MM.1S (cell line): Measurements from ENCODE around the gene OCLN.
"Not testable (repeated sequence)": the region's sequence is repeated elsewhere in the genome, so short reads cannot be mapped to it uniquely, and the experiment has no call there.

ENCODE experiments used
- DNase-seq: peaks from one replicate; pipeline ENCODE4 v3.0.0-alpha.2; 2015
- H2AFZ ChIP-seq: fragments of 300-600 bp; sonication (generic); 2 replicates; pipeline ENCODE4 v1.6.0; 2016; ENCODE audit warnings: antibody characterized with exemption, low read length
- H3F3A ChIP-seq: fragments of 300-600 bp; sonication (generic); 2 replicates; pipeline ENCODE4 v1.6.1; 2016; ENCODE audit warnings: mild to moderate bottlenecking, antibody characterized with exemption, low read length, moderate library complexity, mixed read lengths; ENCODE audit not compliant: insufficient read depth
- H3K27ac ChIP-seq: fragments of 300-600 bp; sonication (generic); 2 replicates; pipeline ENCODE4 v1.5.1; 2016; ENCODE audit warnings: mild to moderate bottlenecking, low read length
- H3K27me3 ChIP-seq: fragments of 300-600 bp; sonication (generic); replicated peaks from 2 replicates; pipeline ENCODE4 v1.6.0; 2016; ENCODE audit warnings: low read length; ENCODE audit not compliant: insufficient read depth
- H3K36me3 ChIP-seq: fragments of 300-600 bp; sonication (generic); replicated peaks from 2 replicates; pipeline ENCODE4 v1.6.1; 2016; ENCODE audit warnings: mild to moderate bottlenecking, low read length, mixed read lengths; ENCODE audit not compliant: insufficient read depth
- H3K4me1 ChIP-seq: fragments of 300-600 bp; sonication (generic); 2 replicates; pipeline ENCODE4 v1.6.1; 2016; ENCODE audit warnings: low read length, mixed read lengths
- H3K4me2 ChIP-seq: fragments of 300-600 bp; sonication (generic); 2 replicates; pipeline ENCODE4 v1.6.0; 2016; ENCODE audit warnings: low read depth, low read length
- H3K4me3 ChIP-seq: fragments of 300-600 bp; sonication (generic); 2 replicates; pipeline ENCODE4 v1.5.1; 2016; ENCODE audit warnings: low read length, mixed read lengths
- H3K79me2 ChIP-seq: fragments of 300-600 bp; sonication (generic); 2 replicates; pipeline ENCODE4 v1.6.1; 2016; ENCODE audit warnings: mixed run types, low read length, mixed read lengths
- H3K9ac ChIP-seq: fragments of 300-600 bp; sonication (generic); 2 replicates; pipeline ENCODE4 v1.6.1; 2016; ENCODE audit warnings: low read length, mixed read lengths
- H3K9me2 ChIP-seq: fragments of 300-600 bp; sonication (generic); replicated peaks from 2 replicates; pipeline ENCODE4 v1.6.1; 2016; ENCODE audit warnings: mild to moderate bottlenecking, low read length, mixed read lengths; ENCODE audit not compliant: insufficient read depth
- H3K9me3 ChIP-seq: fragments of 300-600 bp; sonication (generic); replicated peaks from 2 replicates; pipeline ENCODE4 v1.6.1; 2016; ENCODE audit warnings: mild to moderate bottlenecking, low read length, mixed read lengths; ENCODE audit not compliant: insufficient read depth
- H4K20me1 ChIP-seq: fragments of 300-600 bp; sonication (generic); 2 replicates; pipeline ENCODE4 v1.6.1; 2016; ENCODE audit warnings: mild to moderate bottlenecking, low read length, moderate library complexity, mixed read lengths; ENCODE audit not compliant: insufficient read depth
- EZH2 ChIP-seq: fragments of 300-600 bp; sonication (generic); optimal IDR thresholded peaks from 2 replicates; pipeline ENCODE3; 2017; ENCODE audit warnings: low read depth, mild to moderate bottlenecking, antibody characterized with exemption, low read length, mixed read lengths
- EZH2phosphoT487 ChIP-seq: fragments of 300-600 bp; sonication (generic); IDR thresholded peaks from 2 replicates; pipeline ENCODE4 v1.6.1; 2018; ENCODE audit warnings: antibody characterized with exemption, low read length
- TF ChIP-seq, protein P1 (sequence below): fragments of 300-600 bp; sonication (generic); IDR thresholded peaks from 2 replicates; pipeline ENCODE4 v1.5.1; 2016; ENCODE audit warnings: antibody characterized with exemption, low read length, mixed read lengths

Gene OCLN

DNA sequence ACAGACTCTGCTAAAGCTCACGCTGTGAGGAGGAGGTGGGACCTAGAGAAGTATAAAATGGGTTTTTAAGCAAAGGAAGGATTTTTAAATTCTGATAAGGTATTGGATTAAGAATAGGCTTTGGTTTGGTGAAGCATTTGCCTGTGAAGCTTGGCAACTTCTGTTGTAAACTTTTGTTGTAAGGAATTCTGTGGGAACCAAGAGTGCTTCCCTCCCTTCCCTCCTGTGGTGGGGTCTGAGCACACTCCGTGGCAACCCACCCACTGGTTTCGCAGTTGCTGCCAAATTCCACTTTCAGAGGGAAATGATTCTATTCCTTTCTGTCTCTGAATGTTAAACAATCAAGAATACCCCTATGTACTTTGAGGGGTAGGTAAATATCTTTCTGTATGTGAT is 38.8 kb downstream of the OCLN start:
- H3K9me2 ChIP-seq = no peaks in the 10 kb centered on the region
- no peaks in the 10 kb centered on the region for H3K9me3 ChIP-seq
- TF ChIP-seq EZH2 (no peak), EZH2phosphoT487 (no peak)
- TF ChIP-seq, protein P1, sequence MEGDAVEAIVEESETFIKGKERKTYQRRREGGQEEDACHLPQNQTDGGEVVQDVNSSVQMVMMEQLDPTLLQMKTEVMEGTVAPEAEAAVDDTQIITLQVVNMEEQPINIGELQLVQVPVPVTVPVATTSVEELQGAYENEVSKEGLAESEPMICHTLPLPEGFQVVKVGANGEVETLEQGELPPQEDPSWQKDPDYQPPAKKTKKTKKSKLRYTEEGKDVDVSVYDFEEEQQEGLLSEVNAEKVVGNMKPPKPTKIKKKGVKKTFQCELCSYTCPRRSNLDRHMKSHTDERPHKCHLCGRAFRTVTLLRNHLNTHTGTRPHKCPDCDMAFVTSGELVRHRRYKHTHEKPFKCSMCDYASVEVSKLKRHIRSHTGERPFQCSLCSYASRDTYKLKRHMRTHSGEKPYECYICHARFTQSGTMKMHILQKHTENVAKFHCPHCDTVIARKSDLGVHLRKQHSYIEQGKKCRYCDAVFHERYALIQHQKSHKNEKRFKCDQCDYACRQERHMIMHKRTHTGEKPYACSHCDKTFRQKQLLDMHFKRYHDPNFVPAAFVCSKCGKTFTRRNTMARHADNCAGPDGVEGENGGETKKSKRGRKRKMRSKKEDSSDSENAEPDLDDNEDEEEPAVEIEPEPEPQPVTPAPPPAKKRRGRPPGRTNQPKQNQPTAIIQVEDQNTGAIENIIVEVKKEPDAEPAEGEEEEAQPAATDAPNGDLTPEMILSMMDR = no peak
- no peak for DNase-seq
- H3K79me2 ChIP-seq = no peaks in the 10 kb centered on the region
- no peak overlapping the region for H3K4me3 ChIP-seq
- no peak overlapping the region for H3K4me2 ChIP-seq
- no peaks in the 10 kb centered on the region for H3K36me3 ChIP-seq
- no peak overlapping the region for H3K27ac ChIP-seq
- no peaks in the 10 kb centered on the region for H3K4me1 ChIP-seq
- no peaks in the 10 kb centered on the region for H3K27me3 ChIP-seq
- no peak overlapping the region for H2AFZ ChIP-seq
- no peaks in the 10 kb centered on the region for H3F3A ChIP-seq
- H4K20me1 ChIP-seq = no peaks in the 10 kb centered on the region
- no peak overlapping the region for H3K9ac ChIP-seq

DNA sequence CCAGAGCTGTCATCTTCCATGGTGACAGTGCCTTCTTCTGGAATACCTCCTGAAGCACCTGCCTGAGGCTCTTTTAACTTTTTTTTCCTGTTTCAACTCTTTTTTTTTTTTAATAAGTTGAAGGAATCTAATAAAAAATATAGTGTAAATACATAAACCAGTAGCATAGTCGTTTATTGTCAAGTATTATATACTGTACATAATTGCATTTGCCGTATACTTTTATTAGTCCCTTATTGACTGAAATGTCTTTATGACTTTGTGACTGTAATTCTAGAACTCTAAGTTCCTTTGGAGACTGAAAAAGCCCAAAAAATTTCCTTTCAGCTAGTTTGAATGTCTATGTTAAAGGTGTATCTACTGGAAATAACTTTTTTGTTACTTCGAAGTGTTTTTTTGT is 45.3 kb downstream of the OCLN start:
- not testable (repeated sequence) for H3K9ac ChIP-seq, H3K27ac ChIP-seq, H3F3A ChIP-seq, H3K9me3 ChIP-seq, H3K27me3 ChIP-seq, H3K4me3 ChIP-seq, DNase-seq, H3K4me2 ChIP-seq, H3K79me2 ChIP-seq, H3K4me1 ChIP-seq, H3K9me2 ChIP-seq, H3K36me3 ChIP-seq, H4K20me1 ChIP-seq, H2AFZ ChIP-seq

DNA sequence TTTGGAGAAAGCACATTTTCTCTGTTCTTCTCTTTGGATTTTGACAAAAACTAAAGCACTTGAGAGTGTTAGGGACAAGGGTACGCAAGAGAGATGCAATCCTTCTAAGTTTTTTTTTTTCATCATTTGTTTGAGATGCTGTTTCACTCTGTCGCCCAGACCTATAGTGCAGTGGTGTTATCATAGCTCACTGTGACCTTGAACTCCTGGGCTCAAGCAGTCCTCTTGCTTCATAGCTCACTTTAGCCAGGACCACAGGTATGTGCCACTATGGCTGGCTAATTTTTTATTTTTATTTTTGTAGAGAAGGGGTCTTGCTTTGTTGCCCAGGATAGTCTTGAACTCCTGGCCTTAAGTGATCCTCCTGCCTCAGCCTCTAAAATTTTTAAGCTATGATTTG is 46.1 kb downstream of the OCLN start:
- H3K4me2 ChIP-seq, H3F3A ChIP-seq, H3K27me3 ChIP-seq, H2AFZ ChIP-seq, H3K4me3 ChIP-seq, H3K4me1 ChIP-seq, DNase-seq, H3K9me3 ChIP-seq, H3K27ac ChIP-seq, H4K20me1 ChIP-seq, H3K79me2 ChIP-seq, H3K9ac ChIP-seq, H3K9me2 ChIP-seq, H3K36me3 ChIP-seq: not testable (repeated sequence)

DNA sequence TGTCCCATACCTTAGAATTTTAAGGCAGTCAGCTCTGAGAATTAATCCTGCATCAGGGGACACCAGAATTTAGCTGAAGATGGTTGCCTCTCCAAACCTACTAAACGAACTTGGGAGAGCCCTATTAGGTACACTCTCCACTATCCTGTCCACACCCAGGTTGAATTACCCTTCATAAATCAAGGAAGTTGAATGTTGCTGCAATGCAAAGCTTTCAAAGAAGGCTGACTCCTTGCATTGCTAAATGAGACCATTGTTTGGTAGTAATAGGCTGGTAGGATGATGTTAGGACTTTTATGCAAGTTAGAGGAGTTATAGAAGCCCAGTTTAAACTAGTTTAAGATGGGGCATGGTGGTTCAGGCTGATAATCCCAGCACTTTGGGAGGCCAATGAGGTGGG is 48.8 kb downstream of the OCLN start:
- H3K4me3 ChIP-seq, H3K27ac ChIP-seq, H4K20me1 ChIP-seq, H3K4me2 ChIP-seq, H3F3A ChIP-seq, H3K27me3 ChIP-seq, H3K4me1 ChIP-seq, DNase-seq, H3K9me3 ChIP-seq, H2AFZ ChIP-seq, H3K36me3 ChIP-seq, H3K9ac ChIP-seq, H3K9me2 ChIP-seq, H3K79me2 ChIP-seq: not testable (repeated sequence)

DNA sequence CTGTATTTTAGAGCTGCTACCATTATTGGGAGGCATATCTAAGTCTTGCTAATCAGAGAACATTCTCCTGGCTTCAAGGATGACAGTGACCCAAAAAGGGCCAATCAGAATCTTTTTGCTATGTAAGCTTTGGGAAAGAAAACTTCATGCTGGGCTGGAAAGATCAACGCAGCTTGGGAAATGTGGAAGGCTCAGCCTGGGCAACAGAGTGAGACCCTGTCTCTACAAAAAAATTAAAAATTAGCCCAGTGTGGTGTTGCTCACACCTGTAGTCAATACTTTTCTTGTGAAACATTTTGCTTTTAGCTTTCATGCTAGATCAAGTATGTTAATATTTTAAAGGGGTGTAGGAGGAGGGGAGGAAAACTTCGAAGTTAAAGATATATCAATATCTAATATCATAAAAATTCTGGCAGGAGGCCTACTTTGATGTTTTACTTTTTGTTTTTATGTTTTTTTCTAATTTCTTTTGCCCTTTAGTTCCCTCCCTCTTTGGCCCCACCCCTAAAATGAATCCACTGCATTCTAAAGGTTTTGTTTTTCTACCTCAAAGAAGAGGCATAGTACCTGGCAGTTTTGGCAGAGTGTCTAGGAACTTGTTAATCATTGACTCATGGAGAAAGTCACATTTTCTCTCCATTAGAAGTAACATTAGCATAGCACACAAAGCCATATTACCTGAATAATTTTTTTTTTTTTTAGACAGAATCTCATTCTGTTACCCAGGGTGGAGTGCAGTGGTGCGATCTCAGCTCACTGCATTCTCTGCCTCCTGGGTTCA is 50.4 kb downstream of the OCLN start:
- H3K36me3 ChIP-seq, H3K4me2 ChIP-seq, H3K9me3 ChIP-seq, H3K4me1 ChIP-seq, H2AFZ ChIP-seq, DNase-seq, H3K4me3 ChIP-seq, H3K9me2 ChIP-seq, H3K79me2 ChIP-seq, H3K27me3 ChIP-seq, H4K20me1 ChIP-seq, H3F3A ChIP-seq, H3K9ac ChIP-seq, H3K27ac ChIP-seq: not testable (repeated sequence)

DNA sequence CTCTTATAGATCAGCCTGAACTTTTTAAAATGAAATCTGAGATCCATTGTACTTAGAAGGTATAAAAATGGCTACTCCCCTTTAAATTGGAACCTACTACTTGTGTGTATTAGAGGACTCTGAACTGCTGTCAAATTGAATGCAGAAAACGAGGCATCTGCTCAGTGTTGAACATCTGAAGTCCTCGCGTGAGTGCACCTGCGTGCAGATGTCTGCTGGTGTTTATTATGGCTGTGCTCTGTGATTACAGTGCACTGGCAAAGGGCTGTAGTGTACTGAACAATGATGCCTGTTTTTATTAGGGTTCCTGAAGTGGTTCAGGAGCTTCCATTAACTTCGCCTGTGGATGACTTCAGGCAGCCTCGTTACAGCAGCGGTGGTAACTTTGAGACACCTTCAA is 52.0 kb downstream of the OCLN start:
- not testable (repeated sequence) for H3K4me3 ChIP-seq, H3F3A ChIP-seq, H3K36me3 ChIP-seq

More for the DNA sequence above, 52.0 kb downstream of the OCLN start:
- H3K79me2 ChIP-seq, H2AFZ ChIP-seq, H3K27ac ChIP-seq, H3K9ac ChIP-seq, H3K9me2 ChIP-seq, H3K4me1 ChIP-seq, H3K4me2 ChIP-seq, H4K20me1 ChIP-seq, DNase-seq, H3K27me3 ChIP-seq, H3K9me3 ChIP-seq: not testable (repeated sequence)
